Superior temporal gyrus (tissue), 1 donor: Measurements from ENCODE around the gene CYSRT1.

Experiments
- DNase-seq: peaks from one replicate; pipeline ENCODE4 v3.0.0-alpha.2; 2016; ENCODE audit errors: extremely low spot score

CYSRT1 gene

GRCh38 chr9:137226338-137227053, 1.5 kb downstream of the CYSRT1 start:
- no peak for DNase-seq

GRCh38 chr9:137227054-137227852, 2.3 kb downstream of the CYSRT1 start, which contains the start of gene RNF224:
TSS of gene RNF224 (plus strand) at chr9:137227502. CDS start at chr9:137228336, 834 bp downstream.
- DNase-seq, result peak; percentile 72

GRCh38 chr9:137227853-137228505, 3.0 kb downstream of the CYSRT1 start:
- no peak for DNase-seq

GRCh38 chr9:137228506-137228967, 3.6 kb downstream of the CYSRT1 start:
- no peak for DNase-seq

- no peak for DNase-seq
These were observed 4.3 kb downstream of the CYSRT1 start for GRCh38 chr9:137228968-137229896.

GRCh38 chr9:137229903-137230704, 5.1 kb downstream of the CYSRT1 start:
- DNase-seq, result no peak

GRCh38 chr9:137230705-137231371, 5.9 kb downstream of the CYSRT1 start, which contains the start of gene SLC34A3:
TSS of gene SLC34A3 (plus strand) at chr9:137230901. CDS start at chr9:137231703, 802 bp downstream.
- DNase-seq, result no peak

GRCh38 chr9:137231372-137232039, 6.5 kb downstream of the CYSRT1 start:
- DNase-seq, result no peak

- no peak for DNase-seq
These were observed 7.1 kb downstream of the CYSRT1 start for GRCh38 chr9:137232101-137232500.

- no peak for DNase-seq
These were observed 7.5 kb downstream of the CYSRT1 start for GRCh38 chr9:137232510-137232909.

- DNase-seq, result no peak
These were observed 8.4 kb downstream of the CYSRT1 start for GRCh38 chr9:137233143-137233980.

- no peak for DNase-seq
These were observed 9.2 kb downstream of the CYSRT1 start for GRCh38 chr9:137234055-137234697.

GRCh38 chr9:137234758-137235423, 9.9 kb downstream of the CYSRT1 start:
- no peak for DNase-seq

GRCh38 chr9:137235424-137236237, 10.7 kb downstream of the CYSRT1 start:
- DNase-seq, result no peak

GRCh38 chr9:137236238-137236935, 11.4 kb downstream of the CYSRT1 start:
- peak; percentile 73 for DNase-seq
